ENCODE results near the gene RDH12. TPM values are rescaled to one million over a fixed set of nuclear protein-coding genes. Genes with fewer than 3 reads are reported as not detected.

Gene RDH12
- total and polyA plus RNA-seq, 9 of the 15 experiments (the other 6 are each of a cell fraction or from before 2014, with no cell fraction given): 0.03 to 0.29 (median 0.07) TPM; not detected in 2

GRCh38 chr14:67768219-67768618 lies 66.5 kb downstream of the RDH12 start:
- Histone ChIP-seq H3K27me3 (ENCODE audit: control insufficient read depth in 2 of 2, insufficient read depth in 2 of 2, low read length in 2 of 2) (no peaks in the 10 kb centered on the region), H4K20me1 (replicated peaks; ENCODE audit: control insufficient read depth, insufficient read depth, low read length) (no peaks in the 10 kb centered on the region), H3K4me1 (replicated peaks in 1 of 2; ENCODE audit: control insufficient read depth in 2 of 2, insufficient read depth in 2 of 2, low read length in 2 of 2) (no peaks in the 10 kb centered on the region), H3K36me3 (ENCODE audit: control insufficient read depth, insufficient read depth, low read length) (peaks cover 46% of the 10 kb centered on the region; the same call in 2 of the 3 replicates), H3K27ac (ENCODE audit: extremely low read depth, low read depth, low read length) (no peak overlapping the region), H3K9me3 (replicated peaks; ENCODE audit: control insufficient read depth, insufficient read depth, low read depth, low read length) (no peaks in the 10 kb centered on the region), H3K4me3 (no peak overlapping the region), H3K4me2 (ENCODE audit: insufficient read depth, low read length) (no peak overlapping the region), H3K79me2 (ENCODE audit: control insufficient read depth, insufficient read depth, low read length) (no peaks in the 10 kb centered on the region), H3K9ac (ENCODE audit: insufficient read depth in 1 of 2, low read depth in 2 of 2, low read length in 2 of 2) (no peak overlapping the region), H3K9me1 (ENCODE audit: control insufficient read depth, insufficient read depth, low read length) (no peaks in the 10 kb centered on the region), H2AFZ (ENCODE audit: low read depth, low read length) (no peak overlapping the region)
- ChIA-PET POLR2A (no interaction called here), CTCF (ENCODE audit: low intra/inter-chr PET ratio) (no interaction called here)
- WGBS (ENCODE audit: insufficient coverage, low coverage, missing lambda C conversion rate): 76% methylated on average over 2 of the region's 2 CpGs
- TF ChIP-seq MED1 (CRISPR knock-in tag; IDR thresholded peaks at IDR 0.05; ENCODE audit: borderline replicate concordance) (no peak), CEBPZ (IDR thresholded peaks at IDR 0.05; ENCODE audit: borderline replicate concordance, low read depth, low read length) (no peak), ZNF354B (CRISPR knock-in tag; IDR thresholded peaks at IDR 0.05) (no peak), SIX5 (IDR thresholded peaks at IDR 0.05; ENCODE audit: borderline replicate concordance in 1 of 2, insufficient read depth in 1 of 2, low read depth in 1 of 2, low read length in 2 of 2) (no peak), CC2D1A (IDR thresholded peaks at IDR 0.05) (no peak), AFF4 (CRISPR knock-in tag; IDR thresholded peaks at IDR 0.05) (no peak), ADNP (tag; IDR thresholded peaks at IDR 0.05) (no peak), SETDB1 (IDR thresholded peaks at IDR 0.05; ENCODE audit: low read length) (no peak), MAX (CRISPR knock-in tag; IDR thresholded peaks at IDR 0.05) (no peak)
- BruUV-seq (replicated peaks): no TSS peak
- in situ Hi-C loops (cut with MboI) (no loop called here), intact Hi-C loops (cut with micrococcal nuclease) (no loop called here)
- FAIRE-seq (no peak), DNase-seq (ENCODE audit: extremely low read depth in 1 of 4, low spot score in 3 of 4) (no peak), ATAC-seq (no peak)

Measured in K562 (cell line).